GM13977 (cell line): ENCODE results near the gene ADAMTS8.

Source experiments
- DNase-seq: peaks from one replicate; pipeline ENCODE4 v3.0.0; 2012; ENCODE audit warnings: low spot score
- in situ Hi-C: fragments of 300-500 bp; cut with MboI; formaldehyde crosslinking; loops from one replicate; pipeline ENCODE4 v1.12.0; 2022; ENCODE audit warnings: low sequenced_read_pairs, low pct_unique_long_range_greater_than_20kb, mixed read lengths, inconsistent platforms; ENCODE audit not compliant: unreplicated experiment
- TF ChIP-seq, protein P1 (sequence below): IDR thresholded peaks from 2 replicates; pipeline ENCODE4 v1.5.1; 2012; ENCODE audit warnings: mild to moderate bottlenecking, control low read depth; ENCODE audit not compliant: insufficient read depth; ENCODE audit errors: extremely low read depth, missing control alignments

Gene ADAMTS8

DNA sequence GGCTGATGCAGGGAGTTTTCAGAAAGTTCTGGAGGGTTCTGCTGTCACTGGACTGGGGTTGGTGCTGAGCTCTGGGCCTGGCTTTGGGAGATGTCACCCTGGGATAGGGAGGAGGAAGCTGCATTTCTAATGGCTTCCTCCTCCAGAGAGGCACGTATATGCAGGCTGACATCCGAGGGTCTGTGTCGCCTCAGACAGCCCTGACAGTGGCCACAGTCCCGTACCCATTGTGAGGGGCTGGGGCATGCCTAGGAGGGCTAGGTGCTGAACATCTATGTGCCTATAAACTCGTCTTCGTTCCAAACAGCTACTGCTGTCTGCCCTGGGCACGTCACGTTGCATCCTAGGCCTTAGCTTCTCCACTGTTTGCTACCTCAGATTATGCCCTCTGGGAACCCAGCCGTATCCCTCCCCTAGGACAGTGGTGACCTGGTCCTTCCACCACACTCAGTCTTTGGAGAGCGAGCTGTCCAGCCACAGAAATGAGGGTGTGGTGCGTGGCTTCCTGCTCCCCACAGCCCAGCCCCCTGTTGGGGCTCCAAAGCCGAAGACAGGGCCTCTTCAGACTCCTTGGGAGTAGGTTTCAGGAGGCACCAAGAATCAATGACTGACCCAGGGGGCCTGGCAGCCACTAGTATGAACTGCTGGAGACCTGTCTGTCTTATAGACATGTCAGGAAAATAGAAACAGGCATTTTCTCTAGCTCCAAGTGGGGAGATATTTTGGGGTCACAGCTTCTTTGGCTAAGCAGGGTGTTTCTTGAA lies 46.4 kb upstream of the ADAMTS8 start:
- in situ Hi-C loops: no loop called here
- TF ChIP-seq, protein P1, sequence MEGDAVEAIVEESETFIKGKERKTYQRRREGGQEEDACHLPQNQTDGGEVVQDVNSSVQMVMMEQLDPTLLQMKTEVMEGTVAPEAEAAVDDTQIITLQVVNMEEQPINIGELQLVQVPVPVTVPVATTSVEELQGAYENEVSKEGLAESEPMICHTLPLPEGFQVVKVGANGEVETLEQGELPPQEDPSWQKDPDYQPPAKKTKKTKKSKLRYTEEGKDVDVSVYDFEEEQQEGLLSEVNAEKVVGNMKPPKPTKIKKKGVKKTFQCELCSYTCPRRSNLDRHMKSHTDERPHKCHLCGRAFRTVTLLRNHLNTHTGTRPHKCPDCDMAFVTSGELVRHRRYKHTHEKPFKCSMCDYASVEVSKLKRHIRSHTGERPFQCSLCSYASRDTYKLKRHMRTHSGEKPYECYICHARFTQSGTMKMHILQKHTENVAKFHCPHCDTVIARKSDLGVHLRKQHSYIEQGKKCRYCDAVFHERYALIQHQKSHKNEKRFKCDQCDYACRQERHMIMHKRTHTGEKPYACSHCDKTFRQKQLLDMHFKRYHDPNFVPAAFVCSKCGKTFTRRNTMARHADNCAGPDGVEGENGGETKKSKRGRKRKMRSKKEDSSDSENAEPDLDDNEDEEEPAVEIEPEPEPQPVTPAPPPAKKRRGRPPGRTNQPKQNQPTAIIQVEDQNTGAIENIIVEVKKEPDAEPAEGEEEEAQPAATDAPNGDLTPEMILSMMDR: no peak
- no peak for DNase-seq

DNA sequence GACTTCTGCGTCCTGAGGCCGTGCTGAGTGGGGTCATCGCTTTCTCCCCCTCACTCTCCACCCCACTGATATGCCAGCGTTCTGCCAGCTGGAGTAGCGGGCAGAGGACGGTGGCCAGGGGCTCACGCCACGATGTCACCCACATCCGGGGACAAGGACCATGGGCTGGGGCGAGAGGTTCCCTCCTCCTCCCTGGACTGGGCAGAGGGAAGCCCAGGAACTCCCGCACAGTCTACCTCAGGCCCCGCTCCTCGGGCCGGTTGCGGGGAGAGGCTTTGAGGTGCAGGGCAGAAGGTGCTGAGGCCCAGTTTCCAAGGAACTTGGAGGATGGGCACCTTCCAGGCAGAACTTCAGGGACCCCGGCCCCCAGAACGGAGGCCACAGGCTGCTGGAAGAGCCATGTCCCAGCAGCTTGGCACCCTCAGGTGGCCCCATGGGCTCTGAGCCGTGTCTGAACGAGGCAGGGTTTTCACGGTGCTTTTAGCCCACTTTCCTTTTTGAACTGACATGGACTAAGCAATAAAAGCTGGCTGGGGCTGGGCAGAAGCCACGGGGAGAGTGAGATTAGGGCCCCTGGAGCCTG lies 45.5 kb upstream of the ADAMTS8 start:
- in situ Hi-C loops: no loop called here
- DNase-seq: no peak
- TF ChIP-seq, protein P1: no peak

DNA sequence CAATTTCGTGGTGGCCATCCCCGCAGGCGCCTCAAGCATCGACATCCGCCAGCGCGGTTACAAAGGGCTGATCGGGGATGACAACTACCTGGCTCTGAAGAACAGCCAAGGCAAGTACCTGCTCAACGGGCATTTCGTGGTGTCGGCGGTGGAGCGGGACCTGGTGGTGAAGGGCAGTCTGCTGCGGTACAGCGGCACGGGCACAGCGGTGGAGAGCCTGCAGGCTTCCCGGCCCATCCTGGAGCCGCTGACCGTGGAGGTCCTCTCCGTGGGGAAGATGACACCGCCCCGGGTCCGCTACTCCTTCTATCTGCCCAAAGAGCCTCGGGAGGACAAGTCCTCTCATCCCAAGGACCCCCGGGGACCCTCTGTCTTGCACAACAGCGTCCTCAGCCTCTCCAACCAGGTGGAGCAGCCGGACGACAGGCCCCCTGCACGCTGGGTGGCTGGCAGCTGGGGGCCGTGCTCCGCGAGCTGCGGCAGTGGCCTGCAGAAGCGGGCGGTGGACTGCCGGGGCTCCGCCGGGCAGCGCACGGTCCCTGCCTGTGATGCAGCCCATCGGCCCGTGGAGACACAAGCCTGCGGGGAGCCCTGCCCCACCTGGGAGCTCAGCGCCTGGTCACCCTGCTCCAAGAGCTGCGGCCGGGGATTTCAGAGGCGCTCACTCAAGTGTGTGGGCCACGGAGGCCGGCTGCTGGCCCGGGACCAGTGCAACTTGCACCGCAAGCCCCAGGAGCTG lies 44.8 kb upstream of the ADAMTS8 start:
- TF ChIP-seq, protein P1: no peak
- no peak for DNase-seq
- in situ Hi-C loops: no loop called here

DNA sequence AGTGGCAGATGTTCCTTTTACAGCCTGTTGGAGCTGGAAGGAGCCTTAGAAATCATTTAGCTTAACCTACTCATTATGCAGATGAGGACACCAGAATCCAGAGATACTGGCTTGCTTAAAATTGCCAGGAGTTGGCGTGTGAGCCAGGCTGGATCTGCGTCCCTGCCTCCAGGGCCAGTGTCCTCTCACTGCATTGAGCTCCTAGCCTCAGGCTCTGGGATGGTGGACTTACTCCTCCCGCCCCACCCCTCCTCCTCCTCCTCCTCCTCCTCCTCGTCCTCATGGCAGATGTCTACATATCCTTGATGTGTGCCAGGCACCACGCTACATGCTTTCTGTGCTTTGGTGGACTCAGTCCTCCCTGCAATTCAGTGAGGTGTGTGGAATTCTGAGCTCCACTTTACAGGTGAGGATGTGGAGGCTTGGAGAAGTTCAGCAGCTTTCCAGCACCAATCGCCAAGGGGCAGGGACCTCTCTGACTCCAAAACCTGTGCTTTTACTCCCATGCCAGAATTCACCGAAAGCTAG lies 44.1 kb upstream of the ADAMTS8 start:
- in situ Hi-C loops: no loop called here
- DNase-seq: no peak

DNA sequence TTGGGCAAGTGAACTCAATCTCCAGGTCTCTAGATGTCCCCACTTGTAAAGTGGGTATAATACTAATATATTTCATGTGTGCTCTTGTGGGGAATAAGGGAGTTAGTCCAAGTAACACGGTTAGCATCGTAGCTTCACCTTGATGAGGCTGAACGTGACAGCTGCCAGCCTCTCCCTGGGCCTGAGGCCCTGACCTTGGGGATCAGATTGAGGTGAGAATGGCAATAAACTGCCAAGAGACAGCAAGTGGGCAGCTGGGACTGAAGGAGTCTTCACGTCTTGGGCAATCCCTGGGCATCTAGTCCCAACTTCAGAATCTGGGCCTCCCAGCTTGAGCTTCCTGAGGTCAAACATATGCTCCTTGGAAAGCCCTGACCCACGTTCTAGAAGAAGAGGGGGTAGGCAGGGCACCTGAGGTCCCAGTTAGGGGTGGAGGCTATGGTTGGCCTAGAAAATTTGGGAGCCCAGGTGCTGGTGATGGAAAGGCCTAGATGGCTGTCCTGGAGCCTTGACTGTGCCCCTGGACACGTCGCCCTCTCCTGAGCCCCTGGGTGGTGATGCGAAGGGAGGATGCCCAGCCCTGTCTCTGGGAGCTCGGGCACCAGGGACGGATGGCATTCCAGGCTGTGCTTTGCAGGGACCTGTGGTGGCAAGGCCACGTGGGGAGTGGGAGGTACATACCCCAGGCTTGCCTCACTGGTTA lies 43.5 kb upstream of the ADAMTS8 start:
- in situ Hi-C loops: no loop called here
- TF ChIP-seq, protein P1: no peak
- DNase-seq: no peak

More for the DNA sequence above, 44.1 kb upstream of the ADAMTS8 start:
- TF ChIP-seq, protein P1: no peak
